Left kidney (tissue), 2 donors: ENCODE measurements around the gene MTHFR. TPM values are rescaled to one million over a fixed set of nuclear protein-coding genes. Genes with fewer than 3 reads are reported as not detected.

ENCODE experiments used
- DNase-seq: peaks from one replicate; pipeline ENCODE4 v3.0.0-alpha.2; 2013
- polyA plus RNA-seq: library from polyadenylated mRNA; unstranded; fragments of 120-200 nt; gene quantifications from one replicate; pipeline ENCODE4 v1.2.1, GENCODE V29; 2013; ENCODE audit not compliant: insufficient read length

MTHFR gene
- polyA plus RNA-seq, 1 donor: 24.9 TPM

DNA sequence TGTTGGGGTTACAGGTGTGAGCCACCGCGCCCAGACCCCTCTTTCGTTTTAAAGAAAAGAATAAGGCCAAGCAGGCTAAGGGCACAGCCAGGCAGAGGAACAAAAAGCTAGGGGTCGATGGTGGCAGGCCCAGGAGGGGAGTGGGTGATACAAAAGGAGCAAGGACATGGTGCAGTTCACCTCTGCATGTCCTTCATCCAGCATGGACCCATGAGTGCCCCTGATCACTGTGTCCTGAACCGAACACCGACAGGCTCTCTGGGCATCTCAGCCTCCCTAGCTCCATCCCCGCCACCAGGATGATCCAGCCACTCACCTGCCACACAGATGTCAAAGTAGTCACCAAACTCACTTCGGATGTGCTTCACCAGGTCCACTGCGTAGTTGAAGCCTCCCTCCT, 5.9 kb downstream of the MTHFR start:
- no peak for DNase-seq

DNA sequence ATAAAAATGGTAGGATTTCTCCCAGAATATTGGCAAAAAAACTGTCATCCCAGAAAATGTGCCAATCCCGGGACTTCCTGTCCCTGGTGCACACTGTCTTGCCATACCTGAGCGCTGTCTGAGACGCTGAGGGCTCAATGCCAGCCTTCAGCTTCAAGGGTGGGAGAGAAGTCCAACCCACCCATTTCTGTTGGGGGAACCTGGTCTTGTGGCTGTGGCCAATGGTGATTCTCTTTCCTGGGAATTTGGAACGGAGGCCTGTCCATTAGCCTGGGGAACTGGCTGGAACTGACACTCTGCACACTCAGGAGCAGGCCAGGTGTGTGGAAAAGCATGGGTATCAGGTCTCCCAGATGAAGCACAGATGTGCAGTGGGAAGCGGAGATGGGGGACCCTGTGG, 6.7 kb downstream of the MTHFR start:
- DNase-seq: no peak

DNA sequence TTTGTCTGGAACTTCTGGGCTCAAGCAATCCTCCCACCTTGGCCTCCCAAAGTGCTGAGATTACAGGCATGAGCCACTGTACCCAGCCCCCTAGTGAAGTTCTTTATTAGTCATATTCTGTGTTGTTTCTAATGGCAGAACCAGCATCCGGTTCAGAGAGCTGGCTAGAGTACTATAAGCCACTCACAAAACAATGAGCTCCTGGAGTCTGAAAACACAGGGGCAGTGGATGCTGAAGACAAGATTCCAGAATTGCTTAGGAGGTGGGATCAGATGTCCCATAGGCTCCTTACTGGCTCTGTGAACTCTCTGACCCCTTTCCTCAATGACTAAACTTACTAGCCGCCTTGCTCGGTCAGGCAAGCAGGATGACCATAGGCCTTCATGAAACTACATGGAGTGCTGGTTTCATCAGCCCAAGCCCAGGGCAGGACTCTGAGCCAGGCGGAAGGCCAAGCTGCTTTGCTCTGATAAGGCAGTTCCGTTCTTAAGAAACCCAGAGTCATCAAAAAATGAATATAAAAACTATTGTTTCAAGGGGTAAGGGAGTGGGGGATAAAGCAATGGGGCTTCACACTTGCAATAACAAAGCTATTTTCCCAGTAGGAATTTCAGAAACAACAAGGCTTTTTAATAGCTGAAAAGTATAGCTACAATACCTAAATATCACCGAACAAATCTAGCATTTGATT, 8.1 kb downstream of the MTHFR start:
- DNase-seq: no peak

DNA sequence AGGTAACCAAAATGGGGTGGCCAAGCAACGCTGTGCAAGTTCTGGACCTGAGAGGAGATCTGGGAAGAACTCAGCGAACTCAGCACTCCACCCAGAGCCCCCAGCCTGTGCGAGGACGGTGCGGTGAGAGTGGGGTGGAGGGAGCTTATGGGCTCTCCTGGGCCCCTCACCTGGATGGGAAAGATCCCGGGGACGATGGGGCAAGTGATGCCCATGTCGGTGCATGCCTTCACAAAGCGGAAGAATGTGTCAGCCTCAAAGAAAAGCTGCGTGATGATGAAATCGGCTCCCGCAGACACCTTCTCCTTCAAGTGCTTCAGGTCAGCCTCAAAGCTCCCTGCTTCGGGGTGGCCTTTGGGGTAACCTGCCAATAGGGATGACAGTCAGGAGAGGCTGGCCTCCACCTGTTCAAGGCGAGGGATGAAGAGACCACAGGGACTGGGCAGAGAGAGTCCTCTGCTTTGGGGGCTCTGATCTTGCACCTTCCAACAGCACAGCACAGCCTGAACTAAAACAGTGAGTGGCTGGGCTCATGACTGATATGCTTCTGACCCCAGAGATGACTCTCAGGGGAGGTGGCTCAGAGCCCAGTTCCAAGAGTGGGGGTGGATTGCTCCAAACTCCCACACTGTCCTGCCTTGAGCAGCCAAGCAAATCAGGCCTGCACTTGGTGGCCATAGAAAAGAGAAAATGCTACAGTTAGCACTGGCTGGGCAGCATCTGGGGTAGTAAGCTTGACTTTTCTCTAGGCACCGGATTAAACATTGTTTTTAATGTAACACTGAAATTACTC, 9.5 kb downstream of the MTHFR start:
- DNase-seq: peak; percentile 63

DNA sequence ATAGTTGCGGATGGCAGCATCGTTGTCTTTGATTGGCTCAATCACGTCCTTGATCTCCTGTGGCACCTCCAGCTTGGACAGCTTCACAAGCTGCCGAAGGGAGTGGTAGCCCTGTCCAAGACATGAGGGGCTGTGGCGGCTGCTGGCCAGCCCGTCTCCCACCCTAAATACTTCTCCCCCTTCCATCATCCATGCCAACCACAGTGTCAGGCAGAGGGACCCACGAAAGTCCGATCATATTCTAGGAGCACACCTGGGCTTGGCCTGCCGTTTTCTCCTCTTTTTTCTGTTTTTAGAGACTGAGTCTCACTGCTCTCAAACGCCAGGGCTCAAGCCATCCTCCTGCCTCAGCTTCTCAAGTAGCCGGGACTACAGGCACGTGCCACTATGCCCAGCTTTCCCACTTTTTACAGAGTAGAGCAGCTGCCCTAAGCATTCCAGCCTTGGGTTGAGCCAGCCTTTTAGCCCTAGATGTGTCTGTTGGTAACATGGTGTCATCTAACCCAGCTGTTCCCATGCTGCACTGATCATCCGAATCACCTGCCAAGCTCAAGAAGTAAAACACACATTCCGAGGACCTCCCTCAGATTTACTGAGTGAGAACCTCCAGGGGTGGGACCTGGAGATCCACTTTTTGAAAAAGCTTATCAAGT, 10.4 kb downstream of the MTHFR start:
- DNase-seq: no peak

DNA sequence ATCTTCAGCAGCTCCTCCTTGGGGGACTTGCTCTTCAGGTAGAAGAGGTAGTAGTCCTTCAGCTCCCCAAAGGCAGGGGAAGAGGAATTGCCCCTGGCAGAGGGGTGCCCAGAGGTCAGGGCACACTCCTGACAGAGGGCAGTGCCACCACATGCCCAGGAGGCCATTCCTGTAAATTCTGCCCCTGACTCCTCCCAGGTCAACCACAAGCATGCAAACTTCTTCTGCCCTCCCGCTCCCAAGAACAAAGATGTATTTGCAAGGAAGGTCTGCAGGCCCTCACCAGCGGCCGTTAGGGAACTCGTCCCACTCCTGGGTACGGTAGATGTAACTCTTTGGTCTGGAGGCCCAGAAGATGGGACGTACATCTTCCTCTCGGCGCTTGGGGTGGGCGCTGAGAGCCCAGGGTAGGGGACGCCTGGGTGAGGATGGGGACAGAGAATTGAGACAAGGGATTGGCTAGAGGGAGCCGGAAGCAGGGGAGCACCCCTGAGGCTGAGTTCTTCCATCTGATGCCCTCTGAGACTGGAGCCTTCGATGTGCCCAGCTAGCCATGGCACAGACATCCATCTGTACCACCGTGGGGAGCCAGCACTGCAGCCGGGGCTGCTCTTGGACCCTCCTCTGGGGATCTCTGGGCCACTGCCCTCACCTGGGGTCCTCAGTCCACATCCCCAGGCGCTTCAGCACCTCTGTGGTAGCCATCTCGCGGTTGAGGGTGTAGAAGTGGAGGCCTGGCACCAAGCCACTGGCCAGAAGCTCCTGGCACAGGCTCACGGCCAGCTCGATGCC, 11.1 kb downstream of the MTHFR start:
- no peak for DNase-seq

DNA sequence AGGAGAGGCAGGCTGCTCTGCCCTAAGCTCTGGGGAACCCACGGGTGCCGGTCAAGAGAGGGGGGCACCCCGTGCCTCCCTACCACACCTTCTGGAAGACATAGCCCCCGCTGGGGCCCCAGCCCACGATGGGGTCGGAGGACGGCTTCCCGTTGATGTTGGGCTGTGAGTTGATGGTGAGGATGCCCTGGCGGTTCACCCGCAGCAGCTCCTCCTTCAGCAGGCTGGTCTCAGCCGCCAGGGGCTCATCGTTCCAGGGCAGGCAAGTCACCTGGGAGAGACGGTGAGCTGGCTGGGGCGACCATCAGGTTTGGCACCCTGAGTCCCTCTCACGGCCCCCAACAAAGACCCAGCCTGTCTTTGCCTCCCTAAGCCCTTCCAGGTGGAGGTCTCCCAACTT, 11.9 kb downstream of the MTHFR start:
- DNase-seq: no peak

DNA sequence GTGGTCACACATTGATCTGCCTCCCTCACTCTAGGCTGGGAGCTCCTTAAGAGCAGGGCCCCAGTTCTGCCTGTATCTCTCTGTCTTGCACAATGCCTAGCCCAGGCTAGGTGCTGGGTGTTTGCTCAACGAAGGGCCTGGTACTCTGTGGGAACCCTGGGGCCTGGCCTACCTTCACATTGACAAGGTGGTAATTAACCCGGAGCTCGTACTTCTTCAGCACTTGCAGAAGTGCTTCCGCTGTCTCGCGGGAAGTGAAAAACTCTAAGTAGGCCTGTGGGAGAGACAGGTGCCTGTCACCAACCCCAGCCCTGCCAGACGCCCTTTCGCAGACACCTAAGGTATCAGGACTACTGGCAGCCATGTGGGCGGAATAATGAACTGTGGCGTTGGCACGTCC, 13.7 kb downstream of the MTHFR start:
- DNase-seq: no peak

DNA sequence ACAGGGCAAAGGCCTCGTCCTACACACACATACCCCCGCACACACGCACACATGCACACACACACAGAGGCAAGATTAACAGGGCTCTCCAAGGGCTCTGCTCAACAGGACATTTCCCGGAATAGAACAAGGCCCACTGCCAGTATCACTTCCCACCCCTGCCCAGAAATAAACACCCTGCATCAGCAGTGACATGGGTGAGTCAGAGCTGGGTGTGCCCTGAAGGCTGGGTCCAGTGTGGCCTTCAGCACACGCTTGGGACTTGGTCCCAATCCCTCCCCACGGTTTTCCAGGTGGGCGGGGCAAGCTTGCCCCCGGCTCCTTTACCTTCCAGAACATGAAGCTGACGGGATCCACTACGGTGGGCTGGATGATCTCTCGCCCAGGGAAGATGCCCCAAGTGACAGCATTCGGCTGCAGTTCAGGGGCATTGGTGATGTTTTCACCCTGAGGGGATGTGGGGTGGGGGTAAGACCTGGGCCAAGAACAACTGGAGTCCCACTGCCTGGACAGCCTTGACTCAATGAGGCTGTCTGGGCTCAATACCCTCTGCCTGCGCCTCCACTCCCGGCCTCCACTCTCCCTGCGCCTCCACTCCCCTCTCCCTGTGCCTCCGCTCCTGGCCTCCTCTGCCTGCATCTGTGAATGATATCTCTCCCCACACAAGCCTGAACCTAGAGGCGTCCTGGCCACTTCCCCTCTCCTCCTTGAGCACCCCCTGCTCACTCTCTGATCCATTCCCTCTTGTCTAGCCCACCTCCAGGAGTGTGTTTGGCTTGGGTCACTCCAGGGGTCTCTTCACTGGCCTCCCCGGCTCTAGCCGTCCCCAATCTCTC, 14.7 kb downstream of the MTHFR start:
- DNase-seq: no peak

DNA sequence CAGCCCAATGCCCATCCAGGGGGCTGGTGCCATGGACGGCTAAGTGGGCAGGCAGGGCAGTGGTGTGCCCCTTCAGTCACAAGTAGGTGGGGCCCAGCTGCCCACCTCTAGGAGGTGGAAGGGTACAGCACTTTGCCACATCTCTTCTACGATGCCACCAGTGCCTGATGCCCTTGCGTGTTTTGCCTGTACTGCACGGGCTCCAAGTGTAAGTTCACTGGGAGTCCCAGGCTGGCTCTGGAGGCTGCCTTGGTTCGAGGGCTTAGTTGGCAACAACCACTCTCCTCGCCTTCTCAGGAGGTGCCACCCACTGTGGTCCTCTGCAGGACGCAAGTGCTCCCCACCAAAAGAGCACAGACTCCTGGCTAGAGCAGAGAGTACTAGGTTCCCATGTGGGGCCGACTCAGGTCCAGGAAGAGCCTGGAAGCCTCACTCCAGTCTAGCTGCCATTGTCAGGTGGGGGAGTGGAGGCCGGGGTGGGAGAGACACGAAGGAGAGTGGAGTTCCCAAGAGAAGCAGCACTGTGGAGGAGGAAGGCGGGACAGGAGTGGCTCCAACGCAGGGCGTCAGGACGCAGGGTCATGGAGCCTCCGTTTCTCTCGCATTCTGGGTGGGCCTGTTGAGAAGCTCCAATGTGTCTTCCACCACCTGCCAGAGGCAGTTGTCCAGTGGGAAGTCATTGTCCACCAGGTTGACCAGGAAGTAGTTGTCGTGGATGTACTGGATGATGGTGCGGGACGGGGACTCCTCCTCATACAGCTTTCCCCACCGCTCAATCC, 15.5 kb downstream of the MTHFR start:
- DNase-seq: no peak

DNA sequence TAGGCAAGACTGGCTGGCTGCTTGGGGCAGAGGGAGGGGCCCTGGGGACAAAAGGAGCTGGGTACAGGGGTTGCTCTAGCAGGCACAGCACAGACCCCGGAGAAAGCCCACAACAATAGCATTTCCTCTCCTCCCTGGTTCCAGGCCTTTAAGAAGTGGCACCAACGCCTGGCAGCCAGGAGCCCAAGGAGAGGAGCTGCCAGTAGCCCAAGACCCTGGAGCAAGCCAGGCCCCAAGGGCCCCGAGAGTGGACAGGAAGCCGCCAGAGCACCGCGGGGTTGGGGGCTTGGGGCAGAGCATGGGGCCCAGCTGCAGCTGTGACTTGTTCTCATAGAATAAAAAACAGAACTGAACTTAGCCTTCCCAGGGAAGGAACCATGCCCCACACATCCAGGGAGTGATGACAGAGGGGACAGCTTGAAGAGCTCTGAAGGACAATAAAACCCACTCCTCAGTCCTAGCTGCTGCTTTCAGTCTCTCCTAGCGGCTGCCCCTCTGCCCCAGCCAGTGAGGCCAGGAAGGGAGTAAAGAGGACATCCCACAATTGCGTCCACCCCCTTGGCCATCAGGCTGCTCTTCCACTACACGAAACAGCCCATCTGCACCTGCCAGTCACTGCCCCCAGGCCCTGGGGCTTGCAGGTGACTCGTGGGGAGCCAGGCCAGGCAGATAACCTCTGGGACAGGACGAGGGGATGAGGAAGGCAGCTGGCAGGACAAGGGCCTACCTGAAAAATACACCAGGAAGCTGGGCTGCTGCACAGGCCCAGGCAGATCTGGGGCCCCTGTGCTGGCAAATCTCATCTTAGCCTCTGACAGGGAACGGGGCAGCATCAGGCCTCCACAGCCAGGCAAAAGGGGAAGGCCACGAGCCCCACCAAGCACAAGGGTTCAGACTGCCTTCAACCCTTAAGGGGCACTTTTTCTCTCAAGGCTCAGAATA, 16.4 kb downstream of the MTHFR start:
- DNase-seq: peak; percentile 43

DNA sequence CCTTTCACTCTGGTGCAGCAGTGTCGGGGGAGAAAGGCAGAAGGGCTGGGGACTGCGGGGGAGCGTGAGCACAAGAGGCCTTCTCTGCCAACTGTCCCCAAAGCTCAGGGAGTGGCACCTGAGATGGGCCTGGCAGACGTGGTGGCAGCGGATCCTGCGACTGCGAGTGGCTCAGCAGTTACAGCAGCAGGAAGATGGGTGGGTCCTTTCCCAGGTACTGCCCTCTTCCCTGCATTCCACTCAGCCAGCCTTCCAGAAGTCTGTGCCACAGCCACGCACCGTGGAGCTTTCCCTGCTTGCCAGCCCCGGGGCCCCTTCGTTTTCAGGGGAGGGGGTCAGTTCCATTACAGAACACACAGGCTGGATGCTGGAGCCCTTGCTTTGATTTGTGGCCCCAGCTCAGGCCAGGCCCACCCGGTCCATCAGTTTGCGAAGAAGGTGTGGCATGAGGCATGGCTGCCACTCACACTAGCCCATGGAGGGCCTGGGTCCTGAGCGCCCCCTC, 17.2 kb downstream of the MTHFR start:
- DNase-seq: no peak

DNA sequence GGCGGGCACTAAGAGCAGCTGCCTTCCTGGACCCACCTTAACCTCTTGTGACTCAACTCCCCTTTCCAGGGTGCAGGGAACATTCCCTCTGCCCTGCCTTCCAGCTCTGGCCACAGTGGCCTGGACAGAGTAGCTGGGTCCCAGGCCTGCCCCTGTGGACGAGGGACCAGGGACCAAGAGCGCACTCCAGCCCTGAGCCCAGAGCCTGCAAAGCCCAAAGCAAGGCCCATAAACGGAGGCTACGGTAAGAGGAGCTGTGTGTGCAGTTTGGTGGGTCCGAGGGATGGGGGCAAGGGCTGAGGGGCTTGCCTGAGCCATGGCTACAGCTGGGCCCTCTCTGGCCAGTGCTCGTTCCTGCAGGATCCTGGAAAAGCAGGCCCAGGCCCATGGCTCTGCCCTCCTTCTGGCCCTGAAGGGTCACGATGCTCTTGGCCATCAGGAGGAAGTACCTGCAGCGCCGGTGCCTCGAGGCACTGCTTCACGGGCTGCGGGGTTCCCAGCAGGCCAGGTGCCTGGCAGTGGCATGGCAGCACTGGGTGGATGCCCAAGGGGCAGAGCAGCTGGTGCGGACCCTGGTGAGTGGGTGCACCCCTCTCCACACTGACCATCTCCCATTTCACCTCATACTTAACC, 17.8 kb downstream of the MTHFR start:
- DNase-seq: no peak

DNA sequence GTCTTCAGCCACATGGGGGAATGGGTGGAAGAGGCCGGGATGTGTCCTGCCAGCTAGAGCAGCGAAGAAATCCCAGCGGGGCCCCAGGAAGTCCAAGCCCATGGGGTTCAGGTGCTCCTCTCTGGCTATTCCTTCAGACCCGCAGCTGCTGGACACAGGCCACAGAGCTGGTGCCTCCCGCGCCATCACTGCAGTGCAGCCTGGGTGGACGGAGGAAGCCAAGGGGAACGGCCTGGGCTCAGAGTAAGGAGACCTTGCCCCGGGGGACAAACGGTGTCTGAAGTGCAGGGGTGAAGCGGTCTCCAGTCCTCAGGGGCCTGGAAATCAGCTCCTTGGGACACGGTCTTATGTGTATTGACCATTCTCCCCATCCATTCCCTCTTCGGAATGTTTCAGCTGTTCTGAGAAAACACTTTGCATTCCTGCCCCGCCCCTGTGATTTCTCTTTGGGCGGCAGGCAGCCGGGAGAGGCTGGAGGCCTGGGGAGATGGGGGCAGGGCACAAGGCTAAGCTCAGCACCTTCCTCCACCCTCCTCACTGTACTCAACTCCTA, 18.4 kb downstream of the MTHFR start:
- peak; percentile 43 for DNase-seq

DNA sequence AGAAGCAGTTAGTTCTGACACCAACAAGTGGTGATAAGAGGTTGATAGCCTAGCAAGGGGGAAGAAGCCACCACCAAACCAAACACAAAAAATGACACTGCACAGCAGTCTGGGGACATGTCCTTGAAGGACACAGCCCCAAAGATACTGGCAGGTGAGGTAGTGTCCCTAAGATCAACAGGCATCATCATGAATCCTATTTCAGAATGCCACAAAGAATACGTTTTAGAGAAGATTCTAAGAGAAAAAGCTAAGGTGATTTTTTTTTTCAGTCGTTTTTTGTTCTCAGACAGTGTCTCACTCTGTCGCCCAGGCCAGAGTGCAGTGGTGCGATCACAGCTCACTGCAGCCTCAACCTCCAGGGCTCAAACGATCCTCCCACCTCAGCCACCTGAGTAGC, 19.6 kb downstream of the MTHFR start:
- no peak for DNase-seq

DNA sequence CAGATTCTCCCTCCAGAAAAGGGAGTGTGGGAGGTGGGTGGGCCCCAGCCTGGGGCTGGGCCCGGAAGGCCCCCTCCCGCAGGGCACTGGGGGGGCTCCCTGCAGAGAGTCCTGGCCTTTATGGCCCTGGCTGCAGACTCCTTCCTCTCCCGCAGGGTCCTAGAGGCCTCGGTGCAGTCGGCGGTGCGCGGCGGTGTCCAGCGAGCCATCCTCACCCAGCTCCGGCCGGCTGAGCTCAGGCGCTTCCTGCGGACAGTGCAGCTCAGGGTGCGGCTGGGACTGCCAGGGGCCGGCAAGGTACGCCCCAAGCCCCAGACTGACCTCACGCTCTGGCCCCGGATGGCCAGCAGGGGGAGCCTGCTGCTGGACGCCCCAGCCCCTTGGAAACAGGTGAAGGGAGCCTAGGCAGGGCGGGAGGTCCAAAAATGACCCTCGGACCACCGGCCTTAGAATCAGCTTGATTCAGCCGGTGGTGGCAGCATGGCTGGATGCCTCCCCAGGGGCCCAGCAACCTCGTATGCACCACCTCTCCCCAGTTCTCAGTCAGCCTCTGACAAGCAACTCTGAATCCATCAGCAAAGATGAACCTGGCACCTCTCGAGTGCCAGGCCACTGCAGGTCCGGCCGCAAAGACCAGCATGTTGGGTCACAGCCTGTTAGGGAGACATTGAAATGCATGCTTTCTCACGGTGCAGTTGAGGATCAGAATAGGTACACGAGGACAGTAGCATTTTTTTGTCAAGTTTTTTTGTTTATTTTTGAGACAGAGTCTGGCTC, 20.6 kb downstream of the MTHFR start:
- no peak for DNase-seq

DNA sequence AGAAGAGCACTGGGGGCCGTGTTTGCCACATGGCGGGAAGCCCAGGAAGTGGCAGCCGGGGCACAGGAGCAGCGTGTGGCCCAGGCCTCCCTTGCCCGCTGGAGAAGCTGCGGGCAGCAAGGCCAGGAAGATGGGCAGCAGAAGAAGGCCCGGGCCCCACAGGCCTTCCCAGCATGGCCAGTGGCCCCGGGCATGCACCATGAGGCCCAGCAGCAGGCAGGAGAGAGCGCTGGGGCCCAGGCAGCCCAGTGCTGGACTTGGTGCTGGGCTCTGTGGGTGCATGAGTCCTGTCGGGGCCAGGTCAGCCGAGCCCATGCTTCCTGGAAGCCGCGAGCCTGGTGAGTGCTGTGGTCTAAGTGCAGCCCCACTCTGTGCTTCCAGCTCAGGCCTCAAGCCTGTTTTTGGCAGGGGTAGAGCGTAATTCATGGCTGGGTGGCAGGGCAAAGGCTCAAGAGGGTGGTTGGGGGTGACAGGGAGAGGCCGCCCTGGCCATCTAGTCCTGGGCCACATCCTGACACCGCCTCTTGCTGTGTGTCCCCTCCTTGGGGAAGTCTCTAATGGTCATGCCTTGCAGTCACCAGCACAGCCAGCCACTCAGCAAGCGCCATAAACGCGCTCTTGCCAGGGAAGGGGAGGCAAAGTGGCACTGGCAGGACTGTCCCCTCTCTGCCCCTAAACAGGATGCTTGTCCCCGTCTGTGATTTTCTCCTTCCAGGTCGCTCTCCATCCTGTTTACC, 21.3 kb downstream of the MTHFR start:
- DNase-seq: no peak
